SK-N-MC (cell line): ENCODE results near the gene SRCAP.
A peak's percentile ranks its signal among the peaks of the same experiment; 100 is the strongest.

ENCODE experiments used
- EZH2 ChIP-seq: fragments of 200-600 bp; sonication (generic); IDR thresholded peaks from one replicate; pipeline ENCODE4 v1.6.1; 2017; ENCODE audit warnings: antibody characterized with exemption
- FOXP2 ChIP-seq: optimal IDR thresholded peaks from 2 replicates; pipeline ENCODE3; 2011; ENCODE audit warnings: mild to moderate bottlenecking, moderate library complexity; ENCODE audit not compliant: insufficient read depth; ENCODE audit errors: extremely low read length, control extremely low read depth
- POLR2AphosphoS5 ChIP-seq: IDR thresholded peaks from 2 replicates; pipeline ENCODE4 v1.6.1; 2012; ENCODE audit warnings: mild to moderate bottlenecking, low read depth, low read length, borderline replicate concordance

GRCh38 chr16:30698139-30698815 is 694 bp upstream of the SRCAP start:
- TF ChIP-seq POLR2AphosphoS5 (peak; percentile 51; the same call in 1 of the 2 replicates), FOXP2 (peak; percentile 55), EZH2 (no peak)
